Activated CD4-positive, alpha-beta memory T cell treated with anti-CD3 and anti-CD28 coated beads for 36 hours (primary cell): Measurements from ENCODE around the gene DNAH5. TPM values are rescaled to one million over a fixed set of nuclear protein-coding genes. Genes with fewer than 3 reads are reported as not detected.
"Not testable (repeated sequence)": the region's sequence is repeated elsewhere in the genome, so short reads cannot be mapped to it uniquely, and the experiment has no call there.

Experiments
- CTCF ChIA-PET: fragments of 350-600 bp; sonication (Branson Sonifier 250); formaldehyde crosslinking; loops from one replicate; lab custom pipeline; 2021; ENCODE audit warnings: antibody characterized with exemption, inconsistent platforms; lab: Charles Lee
- POLR2A ChIA-PET: fragments of 350-600 bp; sonication (Branson Sonifier 250); formaldehyde crosslinking; loops from one replicate; lab custom pipeline; 2021; ENCODE audit warnings: antibody characterized with exemption; lab: Charles Lee
- DNase-seq: peaks from one replicate; pipeline ENCODE4 v3.0.0-alpha.2; 2020
- H3K27ac Mint-ChIP-seq: one replicate; pipeline ENCODE4 v1.8.0; 2021; ENCODE audit warnings: mixed read lengths
- H3K27me3 Mint-ChIP-seq: one replicate; pipeline ENCODE4 v1.8.0; 2021; ENCODE audit warnings: mixed read lengths
- H3K36me3 Mint-ChIP-seq: one replicate; pipeline ENCODE4 v1.8.0; 2021; ENCODE audit warnings: mixed read lengths
- H3K4me1 Mint-ChIP-seq: one replicate; pipeline ENCODE4 v1.8.0; 2021; ENCODE audit warnings: low read depth, mixed read lengths
- H3K4me3 Mint-ChIP-seq: one replicate; pipeline ENCODE4 v1.8.0; 2021; ENCODE audit warnings: mild to moderate bottlenecking, mixed read lengths
- H3K9me3 Mint-ChIP-seq: one replicate; pipeline ENCODE4 v1.8.0; 2021; ENCODE audit warnings: mixed read lengths
- intact Hi-C: fragments of 100-400 bp; cut with micrococcal nuclease; formaldehyde crosslinking; loops from one replicate; pipeline ENCODE4 v1.15.1; 2023
- total RNA-seq, 2 experiments: library from RNA; stranded (reverse); gene quantifications; one replicate each; pipeline ENCODE4 v1.2.3, GENCODE V29; 2021

DNAH5 gene
- total RNA-seq, 2 experiments from 2014 or later, result not detected

DNA sequence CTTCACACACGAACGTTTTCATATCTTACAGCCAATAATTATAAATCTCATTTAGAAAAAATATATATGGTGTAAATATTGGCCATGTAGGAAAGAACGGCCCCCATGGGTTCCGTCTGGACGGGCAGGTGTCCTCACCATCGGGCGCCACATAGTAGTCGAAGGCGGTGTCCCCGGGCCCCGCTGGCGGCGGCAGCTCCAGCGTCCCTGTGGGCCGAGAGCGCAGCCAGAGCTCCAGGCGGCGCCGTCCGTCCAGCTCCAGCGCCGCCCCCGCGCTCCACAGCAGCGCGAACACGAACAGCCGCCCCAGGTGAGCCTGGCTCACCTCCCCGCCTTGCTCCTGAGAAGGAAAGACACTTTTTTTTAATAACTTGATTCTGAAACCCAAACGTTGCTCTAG lies 134.6 kb downstream of the DNAH5 start:
- ChIA-PET POLR2A (no interaction called here), CTCF (no interaction called here)
- no peaks in the 10 kb centered on the region for H3K4me1 Mint-ChIP-seq
- H3K4me3 Mint-ChIP-seq, result no peak overlapping the region
- no peak for DNase-seq
- no peak overlapping the region for H3K27ac Mint-ChIP-seq
- no peaks in the 10 kb centered on the region for H3K27me3 Mint-ChIP-seq
- peaks cover 16% of the 10 kb centered on the region for H3K9me3 Mint-ChIP-seq
- intact Hi-C loops, result no loop called here
- no peaks in the 10 kb centered on the region for H3K36me3 Mint-ChIP-seq

GRCh38 chr5:13804336-13804735 lies 140.2 kb downstream of the DNAH5 start:
- ChIA-PET POLR2A (no interaction called here), CTCF (no interaction called here)
- H3K9me3 Mint-ChIP-seq, result peaks cover 21% of the 10 kb centered on the region
- H3K36me3 Mint-ChIP-seq, result no peaks in the 10 kb centered on the region
- no peaks in the 10 kb centered on the region for H3K4me1 Mint-ChIP-seq
- intact Hi-C loops, result no loop called here
- DNase-seq, result no peak
- no peaks in the 10 kb centered on the region for H3K27me3 Mint-ChIP-seq
- no peak overlapping the region for H3K27ac Mint-ChIP-seq
- no peak overlapping the region for H3K4me3 Mint-ChIP-seq

DNA sequence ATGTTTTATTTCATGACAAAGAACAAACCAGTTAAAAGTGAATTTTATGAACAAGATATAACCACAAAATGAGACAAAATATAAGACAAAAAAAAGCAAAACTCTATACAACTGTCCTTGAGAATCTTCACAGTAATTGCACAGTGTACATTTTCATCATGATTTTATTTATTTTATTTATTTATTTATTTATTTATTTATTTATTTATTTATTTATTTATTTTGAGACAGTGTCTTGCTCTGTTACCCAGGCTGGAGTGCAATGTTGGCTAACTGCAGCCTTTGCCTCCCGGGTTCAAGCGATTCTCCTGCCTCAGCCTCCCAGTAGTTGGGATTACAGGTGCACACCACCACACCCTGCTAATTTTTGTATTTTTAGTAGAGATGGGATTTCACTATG lies 145.9 kb downstream of the DNAH5 start:
- not testable (repeated sequence) for H3K27ac Mint-ChIP-seq

GRCh38 chr5:13785781-13786415 lies 158.6 kb downstream of the DNAH5 start:
- intact Hi-C loops, result no loop called here
- Mint-ChIP-seq H3K9me3 (peaks cover 18% of the 10 kb centered on the region), H3K4me3 (no peak overlapping the region), H3K4me1 (no peaks in the 10 kb centered on the region), H3K27me3 (no peaks in the 10 kb centered on the region), H3K36me3 (no peaks in the 10 kb centered on the region), H3K27ac (no peak overlapping the region)
- ChIA-PET POLR2A (no interaction called here), CTCF (no interaction called here)
- no peak for DNase-seq

More for the DNA sequence above, 145.9 kb downstream of the DNAH5 start:
- CTCF ChIA-PET, H3K4me1 Mint-ChIP-seq, H3K36me3 Mint-ChIP-seq, H3K4me3 Mint-ChIP-seq, H3K27me3 Mint-ChIP-seq, intact Hi-C loops, DNase-seq, POLR2A ChIA-PET: not testable (repeated sequence)
- peaks cover 23% of the 10 kb centered on the region for H3K9me3 Mint-ChIP-seq

GRCh38 chr5:13783726-13784125 lies 160.8 kb downstream of the DNAH5 start:
- CTCF ChIA-PET, result no interaction called here
- DNase-seq, result no peak
- Mint-ChIP-seq H3K9me3 (peaks cover 9% of the 10 kb centered on the region), H3K4me1 (no peaks in the 10 kb centered on the region), H3K27me3 (no peaks in the 10 kb centered on the region), H3K4me3 (no peak overlapping the region), H3K36me3 (no peaks in the 10 kb centered on the region), H3K27ac (no peak overlapping the region)
- POLR2A ChIA-PET, result no interaction called here
- intact Hi-C loops, result no loop called here

GRCh38 chr5:13780081-13780480 lies 164.4 kb downstream of the DNAH5 start:
- H3K27me3 Mint-ChIP-seq, result no peaks in the 10 kb centered on the region
- no peaks in the 10 kb centered on the region for H3K4me1 Mint-ChIP-seq
- H3K4me3 Mint-ChIP-seq, result no peak overlapping the region
- POLR2A ChIA-PET, result no interaction called here
- no peak overlapping the region for H3K27ac Mint-ChIP-seq
- DNase-seq, result no peak
- intact Hi-C loops, result no loop called here
- no peaks in the 10 kb centered on the region for H3K36me3 Mint-ChIP-seq
- H3K9me3 Mint-ChIP-seq, result no peaks in the 10 kb centered on the region
- CTCF ChIA-PET, result interaction anchor here (1.0 kb wide), 1 partner anchor 12 kb away, joined by 3 read pairs; no protein-coding TSS in a partner anchor

GRCh38 chr5:13773649-13774048 lies 170.8 kb downstream of the DNAH5 start:
- H3K4me3 Mint-ChIP-seq, result no peak overlapping the region
- ChIA-PET CTCF (no interaction called here), POLR2A (no interaction called here)
- H3K36me3 Mint-ChIP-seq, result no peaks in the 10 kb centered on the region
- intact Hi-C loops, result no loop called here
- no peak for DNase-seq
- no peaks in the 10 kb centered on the region for H3K27me3 Mint-ChIP-seq
- H3K9me3 Mint-ChIP-seq, result peaks cover 10% of the 10 kb centered on the region
- no peaks in the 10 kb centered on the region for H3K4me1 Mint-ChIP-seq
- no peak overlapping the region for H3K27ac Mint-ChIP-seq

GRCh38 chr5:13771011-13771571 lies 173.4 kb downstream of the DNAH5 start:
- POLR2A ChIA-PET, result no interaction called here
- no peaks in the 10 kb centered on the region for H3K27me3 Mint-ChIP-seq
- intact Hi-C loops, result no loop called here
- H3K27ac Mint-ChIP-seq, result no peak overlapping the region
- no peaks in the 10 kb centered on the region for H3K36me3 Mint-ChIP-seq
- H3K4me1 Mint-ChIP-seq, result no peaks in the 10 kb centered on the region
- H3K9me3 Mint-ChIP-seq, result peaks cover 17% of the 10 kb centered on the region
- no peak for DNase-seq
- H3K4me3 Mint-ChIP-seq, result no peak overlapping the region
- CTCF ChIA-PET, result no interaction called here

GRCh38 chr5:13766236-13766635 lies 178.3 kb downstream of the DNAH5 start:
- Mint-ChIP-seq H3K4me3 (no peak overlapping the region), H3K27ac (no peak overlapping the region), H3K36me3 (no peaks in the 10 kb centered on the region), H3K4me1 (no peaks in the 10 kb centered on the region), H3K9me3 (peaks cover 17% of the 10 kb centered on the region), H3K27me3 (no peaks in the 10 kb centered on the region)
- CTCF ChIA-PET, result no interaction called here
- POLR2A ChIA-PET, result no interaction called here
- intact Hi-C loops, result no loop called here
- no peak for DNase-seq

GRCh38 chr5:13763719-13764118 lies 180.8 kb downstream of the DNAH5 start:
- Mint-ChIP-seq H3K4me3 (no peak overlapping the region), H3K27ac (no peak overlapping the region), H3K27me3 (no peaks in the 10 kb centered on the region), H3K36me3 (no peaks in the 10 kb centered on the region), H3K9me3 (peaks cover 14% of the 10 kb centered on the region), H3K4me1 (no peaks in the 10 kb centered on the region)
- CTCF ChIA-PET, result no interaction called here
- POLR2A ChIA-PET, result no interaction called here
- DNase-seq, result no peak
- intact Hi-C loops, result no loop called here

DNA sequence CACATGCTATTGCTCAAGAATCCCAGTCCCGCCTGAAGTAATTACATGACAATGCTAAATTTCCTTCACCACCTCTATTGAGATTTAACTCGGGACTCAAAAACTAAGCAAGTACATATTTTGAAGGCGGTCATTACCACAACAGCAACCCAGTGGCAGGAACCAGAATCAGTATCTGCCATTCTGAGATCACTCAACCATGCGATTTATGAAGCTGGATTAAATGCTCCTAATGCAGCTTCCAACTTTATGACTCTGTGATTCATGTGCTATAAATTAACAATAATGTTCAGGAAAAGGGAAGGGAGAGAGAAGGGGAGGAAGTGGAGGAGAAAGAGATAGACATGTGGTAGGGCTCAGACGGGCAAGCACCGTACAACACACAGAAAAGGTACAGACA lies 194.7 kb downstream of the DNAH5 start:
- intact Hi-C loops, result no loop called here
- POLR2A ChIA-PET, result no interaction called here
- Mint-ChIP-seq H3K4me1 (no peaks in the 10 kb centered on the region), H3K36me3 (no peaks in the 10 kb centered on the region), H3K27ac (no peak overlapping the region), H3K9me3 (peaks cover 4% of the 10 kb centered on the region), H3K4me3 (no peak overlapping the region), H3K27me3 (no peaks in the 10 kb centered on the region)
- CTCF ChIA-PET, result no interaction called here
- no peak for DNase-seq

- no peaks in the 10 kb centered on the region for H3K27me3 Mint-ChIP-seq
- H3K36me3 Mint-ChIP-seq, result no peaks in the 10 kb centered on the region
- intact Hi-C loops, result no loop called here
- H3K9me3 Mint-ChIP-seq, result no peaks in the 10 kb centered on the region
- ChIA-PET POLR2A (no interaction called here), CTCF (no interaction called here)
- H3K4me3 Mint-ChIP-seq, result no peak overlapping the region
- no peaks in the 10 kb centered on the region for H3K4me1 Mint-ChIP-seq
- no peak overlapping the region for H3K27ac Mint-ChIP-seq
- no peak for DNase-seq
Measured at GRCh38 chr5:13746026-13746425, 198.5 kb downstream of the DNAH5 start.

DNA sequence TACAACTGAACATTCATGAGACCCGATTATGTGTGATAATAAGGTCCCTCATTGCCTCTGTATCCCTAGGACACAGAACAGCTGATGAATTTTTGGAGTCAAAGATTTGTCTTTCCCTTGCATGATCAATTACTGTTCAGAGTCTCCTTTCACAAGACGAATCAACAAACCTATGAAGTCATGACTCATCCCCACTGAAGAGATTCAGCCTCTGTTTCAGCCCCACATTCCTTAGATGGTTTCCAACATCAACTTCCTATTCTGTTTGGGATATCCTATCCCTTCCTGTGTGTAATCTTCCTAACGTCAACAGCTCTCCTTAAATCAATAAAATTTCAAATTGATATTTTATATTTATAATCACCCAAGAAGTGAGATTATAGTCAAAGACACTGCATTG lies 199.0 kb downstream of the DNAH5 start:
- Mint-ChIP-seq H3K27me3 (no peaks in the 10 kb centered on the region), H3K9me3 (no peaks in the 10 kb centered on the region), H3K36me3 (no peaks in the 10 kb centered on the region), H3K4me1 (no peaks in the 10 kb centered on the region), H3K27ac (no peak overlapping the region), H3K4me3 (no peak overlapping the region)
- intact Hi-C loops, result no loop called here
- POLR2A ChIA-PET, result no interaction called here
- DNase-seq, result no peak
- CTCF ChIA-PET, result no interaction called here
